ENCODE measurements around the gene DUSP9.

The DUSP9 gene

DNA sequence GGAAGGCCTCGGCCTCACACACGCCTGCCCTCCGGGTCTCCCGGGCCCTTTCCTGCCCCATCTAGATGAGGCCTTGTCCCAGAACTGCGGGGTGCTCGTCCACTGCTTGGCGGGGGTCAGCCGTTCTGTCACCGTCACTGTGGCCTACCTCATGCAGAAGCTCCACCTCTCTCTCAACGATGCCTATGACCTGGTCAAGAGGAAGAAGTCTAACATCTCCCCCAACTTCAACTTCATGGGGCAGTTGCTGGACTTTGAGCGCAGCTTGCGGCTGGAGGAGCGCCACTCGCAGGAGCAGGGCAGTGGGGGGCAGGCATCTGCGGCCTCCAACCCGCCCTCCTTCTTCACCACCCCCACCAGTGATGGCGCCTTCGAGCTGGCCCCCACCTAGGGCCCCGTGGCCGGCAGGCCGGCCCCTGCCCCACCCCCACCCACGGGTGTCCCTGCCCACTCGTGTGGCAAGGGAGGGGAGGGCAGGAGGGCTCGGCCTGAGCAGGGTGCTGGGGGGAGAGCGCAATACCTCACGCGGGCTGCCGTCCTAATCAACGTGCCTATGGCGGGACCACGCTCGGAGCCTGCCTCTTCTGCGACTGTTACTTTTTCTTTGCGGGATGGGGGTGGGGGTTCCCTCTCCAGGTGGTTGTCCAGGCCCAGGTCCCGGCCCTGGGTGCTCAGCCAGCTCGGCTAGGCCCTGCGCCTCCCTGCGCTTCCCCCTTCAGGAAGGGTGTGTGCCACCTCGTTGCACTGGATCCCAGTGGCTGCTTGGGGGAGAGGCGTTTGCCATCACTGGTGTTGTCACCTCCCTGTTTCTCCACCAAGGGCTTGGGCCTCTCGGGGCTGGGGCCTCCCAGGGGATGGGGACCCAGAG, 3.1 kb downstream of the DUSP9 start:
- DNase-seq: no peak

DNA sequence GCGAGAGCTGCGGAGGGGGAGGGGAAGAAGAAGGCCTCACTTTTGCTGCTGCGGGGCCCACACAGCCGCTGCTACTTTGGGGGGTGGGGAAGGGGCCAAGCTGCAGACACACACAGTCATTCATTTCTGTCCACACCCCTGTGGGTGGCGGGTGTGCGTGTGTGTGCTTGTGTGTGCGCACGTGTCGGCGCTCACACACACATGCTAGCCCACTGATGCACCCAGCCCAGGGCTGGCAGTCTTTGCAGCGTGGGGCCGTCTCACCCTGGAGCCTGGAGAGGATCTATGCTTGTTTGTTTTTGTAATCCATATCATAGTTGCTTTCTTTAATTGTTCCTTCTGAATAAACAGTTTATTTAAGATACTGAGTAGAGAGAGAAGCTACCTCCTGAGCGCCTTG, 4.0 kb downstream of the DUSP9 start:
- no peak for DNase-seq

- no peak for DNase-seq
Observed at GRCh38 chrX:153651540-153652079, 4.6 kb downstream of the DUSP9 start.

- DNase-seq: no peak
Observed at GRCh38 chrX:153653556-153653955, 6.6 kb downstream of the DUSP9 start.

- DNase-seq: no peak
Observed at GRCh38 chrX:153657161-153657560, 10.2 kb downstream of the DUSP9 start.

DNA sequence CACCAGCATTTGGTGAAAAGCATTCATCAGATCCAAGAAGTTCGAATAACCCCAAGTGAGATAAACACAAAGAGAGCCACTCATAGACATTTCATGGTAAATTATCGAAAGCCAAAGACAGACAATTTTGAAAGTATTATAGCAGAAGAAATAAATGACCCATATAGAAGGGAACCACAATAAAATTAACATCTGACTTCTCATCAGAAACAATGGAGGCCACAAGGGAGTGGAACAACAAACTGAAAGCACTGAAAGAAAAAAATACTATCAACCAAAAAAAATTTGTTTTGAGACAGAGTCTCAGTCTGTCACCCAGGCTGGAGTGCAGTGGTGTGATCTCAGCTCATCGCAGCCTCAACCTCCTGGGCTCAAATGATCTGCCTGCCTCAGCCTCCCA, 12.3 kb downstream of the DUSP9 start:
- no peak for DNase-seq

DNA sequence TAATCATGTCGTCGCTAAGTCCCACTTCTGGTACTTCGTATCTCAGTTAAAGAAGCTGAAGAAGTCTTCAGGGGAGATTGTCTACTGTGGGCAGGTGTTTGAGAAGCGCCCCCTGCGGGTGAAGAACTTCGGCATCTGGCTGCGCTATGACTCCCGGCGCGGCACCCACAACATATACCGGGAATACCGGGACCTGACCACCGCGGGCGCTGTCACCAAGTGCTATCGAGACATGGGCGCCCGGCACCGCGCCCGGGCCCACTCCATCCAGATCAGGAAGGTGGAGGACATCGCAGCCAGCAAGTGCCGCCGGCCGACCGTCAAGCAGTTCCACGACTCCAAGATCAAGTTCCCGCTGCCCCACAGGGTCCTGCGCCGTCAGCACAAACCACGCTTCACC, 15.3 kb downstream of the DUSP9 start:
- no peak for DNase-seq

GRCh38 chrX:153665726-153666306, 18.8 kb downstream of the DUSP9 start:
- no peak for DNase-seq

GRCh38 chrX:153667281-153667955, 20.4 kb downstream of the DUSP9 start:
- no peak for DNase-seq

GRCh38 chrX:153667956-153668396, 21.0 kb downstream of the DUSP9 start:
- DNase-seq: no peak

GRCh38 chrX:153668423-153669173, 21.6 kb downstream of the DUSP9 start:
- no peak for DNase-seq

GRCh38 chrX:153669174-153669890, 22.3 kb downstream of the DUSP9 start:
- DNase-seq: no peak

GRCh38 chrX:153669901-153670731, 23.1 kb downstream of the DUSP9 start:
- no peak for DNase-seq

- DNase-seq: no peak
Observed at GRCh38 chrX:153670748-153671588, 24.0 kb downstream of the DUSP9 start.

DNA sequence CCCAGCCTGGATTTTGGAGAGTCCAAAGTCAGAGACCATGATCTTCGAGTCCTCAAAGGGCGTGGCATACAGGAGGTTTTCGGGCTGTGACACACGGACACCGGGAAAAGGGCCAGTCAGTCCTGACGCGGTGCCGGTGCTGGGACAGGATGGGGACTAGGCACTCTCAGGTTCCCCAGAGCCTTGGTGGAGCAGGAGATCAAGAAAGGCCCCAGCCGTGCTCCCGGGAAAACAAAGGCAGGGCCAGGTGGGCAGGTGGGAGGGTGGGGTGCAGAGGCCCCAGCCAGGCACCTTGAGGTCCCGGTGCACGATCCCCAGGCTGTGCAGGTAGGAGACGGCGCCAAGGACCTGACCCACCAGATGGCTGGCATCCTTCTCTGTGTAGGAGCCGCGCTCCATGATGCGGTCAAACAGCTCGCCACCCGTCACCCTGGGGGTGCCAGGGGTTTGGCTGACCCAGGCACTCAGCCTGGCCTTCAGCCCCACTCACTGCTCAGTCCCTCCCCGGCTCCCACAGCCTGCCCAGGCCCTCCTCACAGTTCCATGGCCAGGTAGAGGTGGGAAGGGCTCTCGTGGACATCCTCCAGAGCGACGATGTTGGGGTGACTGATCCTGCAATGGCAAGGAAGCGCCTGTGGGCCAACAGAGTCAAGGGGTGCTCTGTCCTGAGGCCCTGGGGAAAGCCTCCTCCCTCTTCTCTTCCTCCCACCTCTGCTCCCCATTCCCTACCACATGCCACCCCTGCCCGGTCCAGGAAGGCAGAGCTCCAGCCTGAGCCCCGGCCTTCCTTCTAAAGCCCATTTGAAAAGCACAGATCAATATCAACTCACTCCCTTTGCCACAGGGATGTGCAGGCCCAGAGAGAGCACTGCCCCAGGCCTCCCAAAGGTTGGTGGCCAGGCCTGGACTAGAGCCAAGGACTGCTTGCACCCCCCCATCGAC, 24.9 kb downstream of the DUSP9 start:
- DNase-seq: no peak

GRCh38 chrX:153672531-153673427, 25.8 kb downstream of the DUSP9 start:
- no peak for DNase-seq

GRCh38 chrX:153673428-153674218, 26.6 kb downstream of the DUSP9 start, which contains the start of gene PNCK:
Gene PNCK, minus strand, starts transcription at chrX:153673813. Its CDS starts 737 bp downstream, at chrX:153673076.
- DNase-seq: no peak

All from SHP77 treated with DMSO at 0.1 percent for 48 hours (cell line).